ENCODE results near the gene CEP72.
"Not testable (repeated sequence)": the region's sequence is repeated elsewhere in the genome, so short reads cannot be mapped to it uniquely, and the experiment has no call there.

The CEP72 gene

GRCh38 chr5:673831-674629, 61.9 kb downstream of the CEP72 start:
- DNase-seq, result no peak

DNA sequence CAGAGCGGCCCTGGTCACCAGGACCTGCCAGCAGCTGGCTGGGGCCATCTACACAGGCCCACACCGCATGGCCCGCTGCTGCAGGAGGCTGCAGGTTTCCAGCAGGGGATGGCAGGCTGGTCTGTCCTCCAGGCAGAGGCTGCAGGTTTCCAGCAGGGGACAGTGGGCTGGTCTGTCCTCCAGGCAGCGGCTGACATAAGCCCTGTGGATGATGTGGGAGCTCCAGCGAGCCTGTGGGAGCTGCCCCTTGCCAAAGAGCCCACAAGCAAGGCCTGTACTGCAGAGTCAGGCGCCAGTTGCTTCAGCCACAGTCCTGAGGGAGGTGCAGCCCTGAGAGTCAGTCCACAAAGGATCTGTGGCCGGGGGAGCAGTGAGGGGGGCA, 62.5 kb downstream of the CEP72 start:
- DNase-seq, result no peak

DNA sequence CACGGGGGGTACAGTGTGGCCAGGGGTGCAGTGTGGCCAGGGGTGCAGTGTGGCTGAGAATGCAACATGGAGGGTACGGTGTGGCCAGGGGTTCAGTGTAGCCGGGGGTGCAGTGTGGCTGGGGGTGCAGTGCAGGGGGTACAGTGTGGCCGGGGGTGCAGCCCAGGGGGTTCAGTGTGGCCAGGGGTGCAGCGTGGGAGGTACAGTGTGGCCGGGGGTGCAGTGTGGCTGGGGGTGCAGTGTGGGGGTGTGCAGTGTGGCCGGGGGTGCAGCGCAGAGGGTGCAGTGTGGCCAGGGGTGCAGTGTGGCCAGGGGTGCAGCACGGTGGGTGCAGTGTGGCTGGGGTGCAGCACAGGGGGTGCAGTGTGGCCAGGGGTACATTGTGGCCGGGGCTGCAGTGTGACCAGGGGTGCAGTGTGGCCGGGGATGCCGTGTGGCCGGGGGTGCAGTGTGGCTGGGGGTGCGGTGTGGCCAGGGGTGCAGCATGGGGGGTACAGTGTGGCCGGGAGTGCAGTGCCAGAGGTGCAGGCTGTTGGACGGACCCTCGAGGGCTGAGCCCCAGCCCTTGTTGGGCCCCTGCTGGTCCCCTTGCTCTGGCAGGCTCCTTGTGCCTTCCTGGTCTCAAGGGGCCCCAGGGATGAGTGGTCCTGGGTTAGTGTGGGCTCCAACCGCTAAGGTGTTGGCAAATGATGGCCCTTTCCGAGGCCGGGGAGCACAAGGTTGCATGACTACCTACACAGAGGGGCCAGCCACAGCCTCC, 63.2 kb downstream of the CEP72 start:
- DNase-seq, result no peak

GRCh38 chr5:675871-676698, 63.9 kb downstream of the CEP72 start:
- DNase-seq, result no peak

DNA sequence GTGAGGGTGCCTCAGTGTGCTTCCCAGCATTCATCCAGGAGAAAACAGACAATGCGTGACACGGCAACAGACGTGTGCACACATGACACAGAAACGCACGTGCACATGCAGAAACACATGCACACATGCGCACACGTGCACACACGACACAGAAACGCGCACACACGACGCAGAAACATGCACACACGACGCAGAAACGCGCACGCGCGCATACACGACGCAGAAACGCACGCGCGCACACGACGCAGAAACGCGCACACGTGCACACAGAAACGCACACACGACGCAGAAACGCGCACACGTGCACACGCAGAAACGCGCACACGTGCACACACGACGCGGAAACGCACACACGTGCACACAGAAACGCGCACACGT, 64.5 kb downstream of the CEP72 start:
- DNase-seq, result no peak

DNA sequence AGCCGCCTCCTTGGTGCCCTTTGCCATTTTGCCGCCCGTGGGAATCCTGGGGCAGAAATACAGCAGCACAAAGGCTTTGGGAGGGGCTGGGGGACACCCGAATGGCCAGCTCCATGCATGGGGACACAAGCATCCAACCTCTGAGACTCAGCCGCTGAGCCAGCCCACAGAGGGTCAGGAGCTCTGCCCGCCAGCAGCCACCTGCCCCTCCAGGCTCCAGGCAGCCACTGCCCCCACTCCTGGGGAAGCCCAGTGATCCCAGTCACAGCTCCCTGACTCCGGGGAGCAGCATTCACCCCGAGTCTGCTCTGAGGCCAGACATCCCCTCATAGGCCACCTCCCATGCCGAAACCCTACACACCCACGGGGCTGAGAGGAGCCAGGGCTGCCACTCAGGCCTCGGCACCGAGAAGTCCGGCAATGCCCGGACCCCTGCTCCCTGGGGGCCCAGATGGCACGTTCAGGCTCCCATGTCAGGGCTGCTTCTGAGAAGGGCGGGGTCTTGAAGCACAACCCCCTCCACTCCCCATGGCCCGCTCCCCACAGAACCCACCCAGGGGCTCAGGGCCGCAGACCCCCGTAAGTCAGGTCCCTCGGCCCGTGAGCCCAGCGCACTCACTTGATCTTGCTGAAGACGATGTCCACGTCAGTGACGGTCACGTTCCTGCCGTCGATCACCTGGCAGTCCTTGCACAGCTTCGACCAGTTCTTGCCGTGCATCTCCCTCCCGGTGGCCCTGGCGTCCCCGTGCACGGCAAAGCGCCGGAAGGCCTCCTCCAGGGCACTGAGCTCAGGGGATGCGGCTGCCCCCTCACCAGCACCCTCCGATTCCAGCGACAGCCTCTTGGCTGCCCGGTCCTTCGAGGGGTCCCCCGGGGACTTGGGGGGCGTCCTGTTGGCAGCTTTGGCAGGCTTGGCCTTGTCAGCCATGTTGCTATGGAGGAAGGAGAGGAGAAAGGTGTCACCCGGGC, 65.3 kb downstream of the CEP72 start:
- no peak for DNase-seq

GRCh38 chr5:678521-678920, 66.4 kb downstream of the CEP72 start:
- DNase-seq, result not testable (repeated sequence)

DNA sequence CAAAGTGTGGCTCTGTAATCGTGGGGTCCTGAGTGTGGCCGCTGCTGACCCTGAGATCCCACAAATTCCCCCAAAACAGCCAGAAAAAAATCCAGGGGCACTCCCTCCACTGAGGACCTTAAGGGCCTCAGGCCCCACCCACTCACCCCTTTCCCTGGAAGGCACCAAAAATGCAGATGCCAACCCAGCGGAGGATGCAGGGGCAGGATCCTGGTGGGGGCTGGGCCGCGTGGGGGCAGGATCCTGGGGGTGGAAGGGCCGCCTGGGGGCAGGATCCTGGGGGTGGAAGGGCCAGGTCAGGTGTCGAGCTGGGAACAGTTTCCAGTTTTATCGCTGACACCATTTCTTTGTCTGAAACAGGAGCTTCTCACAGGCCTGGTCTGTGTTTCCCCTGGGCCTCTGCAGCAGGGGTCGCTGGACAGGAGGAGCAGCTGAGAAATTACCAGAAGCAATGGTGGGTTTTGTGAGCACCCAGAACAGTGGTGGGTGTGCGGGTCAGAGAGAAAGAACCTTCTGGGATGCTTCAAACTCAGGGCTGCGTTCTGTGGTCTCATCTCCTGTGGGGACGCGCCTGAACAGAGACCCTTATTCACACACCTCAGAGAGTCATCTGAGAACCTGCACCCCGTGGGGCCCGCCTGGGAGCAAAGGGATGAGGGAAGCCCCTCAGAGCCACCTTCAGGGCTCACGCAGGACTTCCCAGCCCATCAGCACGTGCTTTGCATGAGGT, 67.2 kb downstream of the CEP72 start:
- not testable (repeated sequence) for DNase-seq

GRCh38 chr5:680118-680795, 68.1 kb downstream of the CEP72 start:
- DNase-seq, result not testable (repeated sequence)

- not testable (repeated sequence) for DNase-seq
Measured at GRCh38 chr5:680836-681235, 68.7 kb downstream of the CEP72 start.

DNA sequence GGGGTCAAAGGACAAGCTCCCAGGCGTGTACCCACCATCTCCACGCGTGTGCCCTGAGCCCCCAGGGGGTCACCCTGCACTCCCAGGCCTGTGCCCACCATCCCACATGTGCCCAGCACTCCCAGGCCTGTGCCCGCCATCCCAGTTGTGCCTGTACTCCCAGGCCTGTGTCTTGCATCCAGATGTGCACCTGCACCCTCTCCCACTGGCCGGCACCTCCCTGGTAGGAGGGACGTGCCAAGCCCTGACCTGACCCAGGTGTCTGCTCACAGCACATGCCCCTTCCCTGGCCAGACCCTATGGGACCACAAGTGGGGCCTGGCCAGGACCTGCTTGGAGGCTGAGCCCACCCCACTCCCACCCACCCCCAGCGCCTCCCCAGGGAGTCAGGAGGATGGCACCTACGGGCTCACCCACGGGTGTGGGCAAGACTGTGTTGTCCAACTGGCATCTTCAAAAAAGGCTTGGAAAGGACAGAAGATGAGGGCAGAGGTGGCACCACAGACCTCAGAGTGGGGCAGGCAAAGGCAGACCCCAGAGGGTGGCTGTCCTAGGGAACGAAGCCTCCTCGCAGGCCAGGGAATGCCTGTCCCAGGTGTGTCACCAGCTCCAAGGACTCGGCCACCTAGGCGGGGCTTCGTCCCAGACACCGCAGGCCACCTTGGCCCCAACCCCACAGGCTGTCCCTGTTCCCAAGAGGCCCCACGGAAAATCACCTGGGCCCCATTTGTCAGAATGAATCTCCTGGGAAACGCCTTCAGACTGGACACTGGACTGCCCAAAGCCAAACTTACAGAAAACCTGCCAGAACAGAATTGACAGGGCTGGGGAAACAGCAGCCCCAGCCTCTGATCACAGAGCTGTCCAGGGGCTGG, 69.4 kb downstream of the CEP72 start:
- not testable (repeated sequence) for DNase-seq

- DNase-seq, result not testable (repeated sequence)
Measured at GRCh38 chr5:682216-682615, 70.1 kb downstream of the CEP72 start.

DNA sequence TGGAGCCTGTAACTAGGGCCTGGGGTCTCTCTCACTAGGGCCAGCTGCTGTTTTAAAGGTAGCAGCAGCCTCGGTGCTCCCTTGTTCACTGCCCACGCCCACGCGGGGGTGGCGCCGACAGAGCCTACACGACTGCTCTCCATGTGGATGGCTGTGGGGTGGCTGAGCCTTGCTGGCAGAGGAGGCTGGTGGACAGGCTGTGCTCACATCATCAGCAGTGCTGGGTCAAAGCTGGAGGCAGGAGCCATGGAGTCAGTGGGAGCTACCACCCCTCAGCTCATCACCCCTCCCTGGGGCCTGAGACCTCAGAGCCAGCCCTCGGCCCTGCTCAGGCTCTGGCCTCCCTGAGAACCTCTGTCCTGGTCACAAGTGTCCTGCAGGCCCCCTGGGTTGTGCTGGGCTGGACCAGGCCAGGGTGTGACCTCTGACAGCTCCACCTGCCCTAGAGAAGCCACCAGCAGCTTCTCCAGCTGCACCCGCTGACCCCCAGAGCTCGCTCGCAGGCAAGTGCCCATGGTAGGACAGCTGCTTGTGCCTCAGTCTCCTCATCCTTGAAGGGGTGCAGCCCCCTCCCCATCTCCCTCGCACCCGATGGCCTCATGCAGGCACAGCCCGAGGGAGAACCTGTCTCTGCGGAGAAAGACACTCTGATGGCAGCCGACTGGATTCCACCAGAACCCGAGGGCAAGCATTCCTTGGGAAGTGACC, 70.7 kb downstream of the CEP72 start:
- DNase-seq, result not testable (repeated sequence)

GRCh38 chr5:683551-684481, 71.7 kb downstream of the CEP72 start:
- no peak for DNase-seq

GRCh38 chr5:684751-685216, 72.6 kb downstream of the CEP72 start:
- DNase-seq, result no peak

- no peak for DNase-seq
Measured at GRCh38 chr5:685262-686171, 73.4 kb downstream of the CEP72 start.

DNA sequence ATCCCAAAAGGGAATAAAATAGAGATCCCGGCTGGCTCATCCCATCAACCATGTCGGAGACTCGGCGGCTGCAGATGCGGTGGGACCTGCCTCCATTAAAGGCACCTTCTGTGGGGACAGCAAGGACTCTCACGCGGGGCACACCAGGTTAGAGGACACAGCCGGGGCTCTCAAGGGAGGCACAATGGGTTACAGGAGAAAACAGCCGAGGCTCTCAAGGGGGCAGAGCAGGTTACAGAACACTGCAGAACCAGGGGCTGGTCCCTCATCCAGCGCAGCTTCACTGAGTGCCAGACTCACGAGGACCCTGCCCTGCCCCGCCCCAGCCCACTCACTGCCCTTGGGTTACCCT, 74.0 kb downstream of the CEP72 start:
- not testable (repeated sequence) for DNase-seq
